Neuronal stem cell (in vitro differentiated cells): Measurements from ENCODE around the gene GPR15LG.
A peak's percentile ranks its signal among the peaks of the same experiment; 100 is the strongest.

Experiments
- DNase-seq: peaks from one replicate; pipeline ENCODE4 v3.0.0-alpha.2; 2013; ENCODE audit warnings: low spot score
- H2AFZ ChIP-seq: one replicate; pipeline ENCODE4 v1.6.1; 2013; ENCODE audit warnings: mild to moderate bottlenecking, low read length, inconsistent platforms
- H2AK5ac ChIP-seq: 2 replicates; pipeline ENCODE4 v1.6.1; 2013; ENCODE audit warnings: low read depth, mild to moderate bottlenecking, inconsistent platforms, low read length, moderate library complexity, mixed read lengths
- H2BK120ac ChIP-seq: 2 replicates; pipeline ENCODE4 v1.6.1; 2013; ENCODE audit warnings: low read depth, mild to moderate bottlenecking, inconsistent platforms, low read length, moderate library complexity, mixed read lengths
- H2BK12ac ChIP-seq: one replicate; pipeline ENCODE4 v1.6.1; 2013; ENCODE audit warnings: low read length, inconsistent platforms
- H2BK15ac ChIP-seq: 2 replicates; pipeline ENCODE4 v1.6.1; 2013; ENCODE audit warnings: mild to moderate bottlenecking, low read length, inconsistent platforms, mixed read lengths
- H2BK5ac ChIP-seq: one replicate; pipeline ENCODE4 v1.6.1; 2013; ENCODE audit warnings: inconsistent platforms, mild to moderate bottlenecking, low read length, moderate library complexity
- H3K14ac ChIP-seq: one replicate; pipeline ENCODE4 v1.6.1; 2013; ENCODE audit warnings: low read length, inconsistent platforms
- H3K18ac ChIP-seq: 2 replicates; pipeline ENCODE4 v1.6.1; 2013; ENCODE audit warnings: low read length, inconsistent platforms
- H3K23ac ChIP-seq: 2 replicates; pipeline ENCODE4 v1.6.1; 2013; ENCODE audit warnings: low read depth, mild to moderate bottlenecking, mixed read lengths, low read length, inconsistent platforms; ENCODE audit not compliant: poor library complexity
- H3K27ac ChIP-seq: replicated peaks from 3 replicates; pipeline ENCODE4 v1.5.1; 2013; ENCODE audit warnings: low read length, inconsistent platforms
- H3K27me3 ChIP-seq, 3 experiments: 2 replicates each; pipeline ENCODE4 v1.6.1; 2013; ENCODE audit warnings: low read length in 3 of 3, mild to moderate bottlenecking in 2 of 3, inconsistent platforms in 1 of 3, low read depth in 1 of 3, mixed read lengths in 1 of 3, moderate library complexity in 1 of 3; ENCODE audit not compliant: control insufficient read depth in 3 of 3, insufficient read depth in 3 of 3
- H3K36me3 ChIP-seq, 2 donors: replicated peaks in 1 of 2; 2 replicates each; pipeline ENCODE4 v1.6.1; 2013; ENCODE audit warnings: low read length in 2 of 2; ENCODE audit not compliant: control insufficient read depth in 2 of 2, insufficient read depth in 2 of 2
- H3K4ac ChIP-seq: 2 replicates; pipeline ENCODE4 v1.6.1; 2013; ENCODE audit warnings: inconsistent platforms, mild to moderate bottlenecking, low read length, moderate library complexity
- H3K4me1 ChIP-seq, 2 donors: 1 replicate in 1 of 2; 2 replicates in 1 of 2; pipeline ENCODE4 v1.6.1; 2013; ENCODE audit warnings: low read length in 2 of 2, low read depth in 1 of 2; ENCODE audit not compliant: control insufficient read depth in 2 of 2, insufficient read depth in 1 of 2
- H3K4me2 ChIP-seq: one replicate; pipeline ENCODE4 v1.6.1; 2013; ENCODE audit warnings: mild to moderate bottlenecking, low read length, inconsistent platforms; ENCODE audit not compliant: insufficient read depth, poor library complexity, severe bottlenecking
- H3K4me3 ChIP-seq, 2 donors: 2 replicates each; pipeline ENCODE4 v1.5.1; 2013; ENCODE audit warnings: low read length in 2 of 2, mild to moderate bottlenecking in 2 of 2, inconsistent platforms in 1 of 2, moderate library complexity in 1 of 2
- H3K79me1 ChIP-seq: one replicate; pipeline ENCODE4 v1.6.1; 2013; ENCODE audit warnings: low read depth, mild to moderate bottlenecking, inconsistent platforms, low read length, moderate library complexity
- H3K9ac ChIP-seq: one replicate; pipeline ENCODE4 v1.6.1; 2013; ENCODE audit warnings: mild to moderate bottlenecking, low read depth, low read length, inconsistent platforms; ENCODE audit not compliant: poor library complexity
- H3K9me3 ChIP-seq, 2 donors: replicated peaks in 1 of 2; 2 replicates each; pipeline versions ENCODE3 to v1.6.1; 2013; ENCODE audit warnings: low read length in 2 of 2, mild to moderate bottlenecking in 2 of 2, inconsistent platforms in 1 of 2, low read depth in 1 of 2, mixed read lengths in 1 of 2, moderate library complexity in 1 of 2; ENCODE audit not compliant: control insufficient read depth in 2 of 2, insufficient read depth in 1 of 2
- H4K8ac ChIP-seq: one replicate; pipeline ENCODE4 v1.6.1; 2013; ENCODE audit warnings: low read depth, mild to moderate bottlenecking, inconsistent platforms, low read length, moderate library complexity
- H4K91ac ChIP-seq: one replicate; pipeline ENCODE4 v1.6.1; 2013; ENCODE audit warnings: low read length, low read depth, mild to moderate bottlenecking, inconsistent platforms; ENCODE audit not compliant: poor library complexity
- WGBS, 2 donors: extraction: QIAGEN DNeasy Blood & Tissue Kit; methylation state at CpG; one replicate each; pipeline ENCODE4 v1.1.7; 2013; ENCODE audit warnings: missing lambda C conversion rate in 2 of 2, mixed read lengths in 1 of 2; ENCODE audit not compliant: insufficient read length in 2 of 2, insufficient replicate concordance in 1 of 2; ENCODE audit errors: extremely low coverage in 2 of 2; 5-methylcytosine and 5-hydroxymethylcytosine counted together

GPR15LG gene

DNA sequence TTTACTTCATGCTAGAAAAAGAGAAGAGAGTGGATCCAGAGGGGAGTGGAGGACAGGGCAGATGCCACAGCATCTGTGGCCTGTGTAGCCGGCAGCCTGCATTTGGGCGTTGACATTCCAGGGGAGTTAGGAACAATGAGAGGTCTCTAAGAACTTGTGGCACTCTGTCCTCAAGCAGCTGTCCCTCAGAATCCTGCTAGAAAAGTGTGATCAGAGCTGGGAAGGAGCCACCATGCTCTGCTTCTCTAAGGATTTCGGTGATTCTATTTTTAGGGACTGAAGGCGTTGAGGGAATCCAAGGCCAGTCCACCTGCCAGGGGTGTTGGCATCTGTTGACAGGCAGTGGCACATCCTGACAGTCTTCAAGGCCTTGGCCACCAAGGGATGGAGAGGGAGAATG lies 44.1 kb downstream of the GPR15LG start:
- H3K9me3 ChIP-seq, result no peaks in the 10 kb centered on the region
- no peak for DNase-seq

DNA sequence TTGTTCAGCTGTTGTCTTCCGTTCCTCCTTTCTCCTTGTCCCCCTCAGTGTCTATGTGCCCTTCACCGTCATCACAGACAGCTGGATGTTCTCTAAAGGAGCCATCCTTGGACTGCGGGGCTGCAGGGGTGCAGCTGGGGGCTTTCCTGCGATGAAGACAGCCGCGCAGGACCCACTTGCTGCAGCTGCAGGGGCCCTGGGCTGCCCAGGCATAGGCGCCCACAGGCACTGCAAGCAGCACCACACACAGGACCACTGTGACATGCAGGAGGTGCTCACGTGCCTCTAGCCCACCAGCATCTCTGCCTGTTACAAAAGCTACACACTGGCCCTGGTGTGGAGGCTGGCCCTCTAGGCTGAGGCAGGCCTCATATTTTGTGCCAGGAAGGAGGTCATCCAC lies 48.3 kb downstream of the GPR15LG start:
- H3K9me3 ChIP-seq, result no peaks in the 10 kb centered on the region
- H3K4me3 ChIP-seq, result peak overlapping the region in 1 of 2 donors; percentile 38
- H3K36me3 ChIP-seq, result no peaks in the 10 kb centered on the region
- DNase-seq, result no peak
- no peak overlapping the region for H2BK15ac ChIP-seq
- no peak overlapping the region for H2BK120ac ChIP-seq
- no peak overlapping the region for H3K27ac ChIP-seq
- H3K4me2 ChIP-seq, result no peak overlapping the region
- H2BK5ac ChIP-seq, result no peak overlapping the region
- H3K14ac ChIP-seq, result no peak overlapping the region
- H4K91ac ChIP-seq, result no peak overlapping the region
- no peaks in the 10 kb centered on the region for H3K4me1 ChIP-seq
- peaks cover 1% of the 10 kb centered on the region for H3K79me1 ChIP-seq
- no peak overlapping the region for H4K8ac ChIP-seq
- H3K9ac ChIP-seq, result peak overlapping the region; percentile 15
- no peak overlapping the region for H2AK5ac ChIP-seq
- H3K4ac ChIP-seq, result no peak overlapping the region
- H2BK12ac ChIP-seq, result no peak overlapping the region
- H3K23ac ChIP-seq, result peak overlapping the region; percentile 12
- no CpG with 5 or more reads among the region's 8 CpGs for WGBS, 2 donors
- H2AFZ ChIP-seq, result no peak overlapping the region
- H3K27me3 ChIP-seq, result peaks cover 0 to 3% (median 0%) of the 10 kb centered on the region in 3 experiments
- H3K18ac ChIP-seq, result no peak overlapping the region

More for the DNA sequence above, 44.1 kb downstream of the GPR15LG start:
- no peak overlapping the region for H3K14ac ChIP-seq
- H2BK15ac ChIP-seq, result no peak overlapping the region
- H3K4me2 ChIP-seq, result no peak overlapping the region
- no peak overlapping the region for H3K9ac ChIP-seq
- no peak overlapping the region for H4K91ac ChIP-seq
- H3K27me3 ChIP-seq, result peaks cover 0 to 3% (median 0%) of the 10 kb centered on the region in 3 experiments
- no peak overlapping the region for H3K4me3 ChIP-seq
- no peak overlapping the region for H3K4ac ChIP-seq
- H2AFZ ChIP-seq, result no peak overlapping the region
- H2AK5ac ChIP-seq, result no peak overlapping the region
- no peak overlapping the region for H3K18ac ChIP-seq
- no peak overlapping the region for H4K8ac ChIP-seq
- whole genome bisulfite sequencing, 2 donors, result no CpG with 5 or more reads among the region's 4 CpGs
- no peak overlapping the region for H2BK120ac ChIP-seq
- H2BK12ac ChIP-seq, result no peak overlapping the region
- no peaks in the 10 kb centered on the region for H3K4me1 ChIP-seq
- H3K36me3 ChIP-seq, result peaks cover 0 to 2% of the 10 kb centered on the region in 2 donors
- no peak overlapping the region for H2BK5ac ChIP-seq
- H3K79me1 ChIP-seq, result peaks cover 2% of the 10 kb centered on the region
- no peak overlapping the region for H3K23ac ChIP-seq
- H3K27ac ChIP-seq, result no peak overlapping the region

DNA sequence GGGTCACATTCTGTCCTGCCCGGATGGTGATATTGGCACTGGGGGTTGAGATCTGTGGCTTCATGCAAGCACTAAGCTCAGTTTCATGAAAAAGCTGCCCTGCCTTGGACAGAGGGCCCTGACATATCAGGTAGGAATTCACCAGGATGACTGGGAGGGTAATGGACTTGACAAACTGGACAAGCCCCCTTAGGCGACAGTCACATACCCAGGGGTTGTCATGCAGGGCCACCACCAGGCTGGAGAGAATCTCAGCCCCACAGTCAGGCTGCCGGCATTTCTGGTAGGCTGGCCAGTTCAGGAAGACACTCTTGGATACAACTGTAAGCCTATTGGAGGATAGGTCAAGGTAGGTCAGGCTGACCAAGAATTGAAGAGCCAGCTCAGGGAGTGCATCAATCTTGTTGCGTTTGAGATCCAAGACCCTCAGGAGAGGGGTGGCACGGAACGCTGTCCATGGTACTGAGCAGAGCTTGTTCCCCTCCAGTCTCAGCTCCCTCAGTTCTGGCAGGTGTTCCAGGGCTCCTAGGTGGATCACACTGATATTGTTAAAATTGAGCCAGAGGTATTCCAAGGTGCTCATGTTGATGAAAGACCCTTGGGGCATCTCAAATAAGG lies 50.9 kb downstream of the GPR15LG start:
- H2BK120ac ChIP-seq, result no peak overlapping the region
- no peaks in the 10 kb centered on the region for H3K27me3 ChIP-seq
- no peaks in the 10 kb centered on the region for H3K4me1 ChIP-seq
- no peak overlapping the region for H2BK5ac ChIP-seq
- H2AFZ ChIP-seq, result no peak overlapping the region
- H3K9ac ChIP-seq, result no peak overlapping the region
- H4K8ac ChIP-seq, result no peak overlapping the region
- no peak overlapping the region for H3K18ac ChIP-seq
- H4K91ac ChIP-seq, result no peak overlapping the region
- H3K4ac ChIP-seq, result no peak overlapping the region
- no peak overlapping the region for H3K27ac ChIP-seq
- H3K23ac ChIP-seq, result no peak overlapping the region
- WGBS, 2 donors, result no CpG with 5 or more reads among the region's 6 CpGs
- no peak overlapping the region for H3K4me3 ChIP-seq
- H3K79me1 ChIP-seq, result no peaks in the 10 kb centered on the region
- no peak overlapping the region for H3K4me2 ChIP-seq
- no peak overlapping the region for H3K14ac ChIP-seq
- DNase-seq, result peak; percentile 62
- no peak overlapping the region for H2AK5ac ChIP-seq
- H3K36me3 ChIP-seq, result no peaks in the 10 kb centered on the region
- no peak overlapping the region for H2BK12ac ChIP-seq
- no peaks in the 10 kb centered on the region for H3K9me3 ChIP-seq
- no peak overlapping the region for H2BK15ac ChIP-seq

DNA sequence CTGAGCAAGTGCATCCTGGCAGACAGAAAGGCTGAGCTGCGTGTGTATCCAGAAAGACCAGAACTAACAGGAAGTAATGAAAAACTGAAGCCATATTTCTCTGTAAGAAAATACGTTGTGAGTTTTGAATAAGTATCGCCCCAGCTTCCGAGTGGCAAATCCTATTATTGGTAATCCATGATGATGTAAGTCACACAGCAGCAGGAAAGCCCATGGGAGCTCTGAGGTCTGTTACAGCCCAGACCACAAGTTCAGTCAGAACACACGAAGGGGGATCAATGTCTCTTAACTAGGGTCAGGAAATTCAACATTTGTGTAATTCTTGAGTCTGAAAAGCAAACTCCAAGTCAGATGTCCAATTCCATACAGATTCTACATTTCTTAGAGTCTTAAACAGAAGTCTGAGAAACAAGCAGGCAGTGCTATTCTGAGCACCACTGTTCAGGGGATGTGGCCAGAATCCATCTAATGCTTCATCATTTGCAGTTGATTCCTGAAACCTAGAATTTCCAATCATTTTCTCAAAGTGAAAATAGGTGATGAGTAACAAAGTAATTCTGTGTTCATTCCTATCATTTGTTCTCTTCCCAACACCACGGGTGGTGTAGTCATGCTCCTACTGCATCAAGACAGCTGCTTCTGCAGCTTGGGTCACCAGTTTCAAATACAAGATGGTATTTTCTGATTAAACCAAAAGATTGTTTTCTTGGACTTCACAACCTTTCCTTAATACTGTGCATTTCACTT lies 52.0 kb downstream of the GPR15LG start, which contains the start of gene LRIT2:
Gene LRIT2 (minus strand): TSS at position 118 of the 747 bp plus-strand sequence. CDS start 24 bp downstream, at position 94.
- Histone ChIP-seq H2BK15ac (no peak within 1 kb of the TSS), H2AK5ac (no peak within 1 kb of the TSS), H3K36me3 (no peaks in the 10 kb centered on the region), H2BK120ac (no peak within 1 kb of the TSS), H3K4me3 (no peak within 1 kb of the TSS), H3K4me2 (no peak within 1 kb of the TSS), H2AFZ (no peak within 1 kb of the TSS), H3K4me1 (no peaks in the 10 kb centered on the region), H4K91ac (no peak within 1 kb of the TSS), H2BK12ac (no peak within 1 kb of the TSS), H3K79me1 (no peaks in the 10 kb centered on the region), H3K27ac (no peak within 1 kb of the TSS), H3K14ac (no peak within 1 kb of the TSS), H3K18ac (no peak within 1 kb of the TSS), H2BK5ac (no peak within 1 kb of the TSS), H4K8ac (no peak within 1 kb of the TSS), H3K9ac (no peak within 1 kb of the TSS), H3K9me3 (no peaks in the 10 kb centered on the region), H3K23ac (no peak within 1 kb of the TSS), H3K4ac (no peak within 1 kb of the TSS), H3K27me3 (no peaks in the 10 kb centered on the region)
- no peak for DNase-seq
- no CpG with 5 or more reads among the region's 6 CpGs for WGBS, 2 donors
